CD4-positive, alpha-beta T cell treated with Interleukin-17A for 1 hour (primary cell): ENCODE measurements around the gene TAS2R5.
"Not testable (repeated sequence)": the region's sequence is repeated elsewhere in the genome, so short reads cannot be mapped to it uniquely, and the experiment has no call there.

Experiments
- DNase-seq: peaks from one replicate; pipeline ENCODE4 v3.0.0-alpha.2; 2020

Gene TAS2R5

GRCh38 chr7:141789917-141790316, at the start of gene TAS2R5:
Gene TAS2R5 (plus strand): TSS chr7:141790217. CDS start chr7:141790362, 145 bp downstream.
- no peak for DNase-seq

DNA sequence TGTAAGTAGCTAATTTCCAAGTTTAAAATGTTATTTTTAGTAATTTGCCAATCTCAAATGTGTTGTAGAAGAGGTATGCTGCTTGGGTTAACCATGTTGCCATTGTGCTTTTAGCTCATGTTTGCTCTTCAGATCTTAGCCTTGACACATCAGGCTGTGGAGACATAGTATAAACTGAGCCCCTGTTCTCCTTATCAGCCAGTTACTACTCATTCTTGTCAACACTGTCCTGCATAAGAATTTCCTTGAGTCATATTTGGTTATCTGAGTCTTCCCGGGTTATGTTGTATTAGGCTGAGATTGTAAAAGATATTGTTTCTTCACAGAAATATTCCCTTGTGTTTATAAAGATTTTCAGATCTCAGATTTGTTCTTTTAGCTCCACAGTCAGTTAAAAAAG, 47.8 kb upstream of the TAS2R5 start:
- no peak for DNase-seq

- no peak for DNase-seq
These were observed 45.9 kb upstream of the TAS2R5 start for GRCh38 chr7:141744131-141744530.

GRCh38 chr7:141748396-141748795, 41.6 kb upstream of the TAS2R5 start:
- DNase-seq, result no peak

DNA sequence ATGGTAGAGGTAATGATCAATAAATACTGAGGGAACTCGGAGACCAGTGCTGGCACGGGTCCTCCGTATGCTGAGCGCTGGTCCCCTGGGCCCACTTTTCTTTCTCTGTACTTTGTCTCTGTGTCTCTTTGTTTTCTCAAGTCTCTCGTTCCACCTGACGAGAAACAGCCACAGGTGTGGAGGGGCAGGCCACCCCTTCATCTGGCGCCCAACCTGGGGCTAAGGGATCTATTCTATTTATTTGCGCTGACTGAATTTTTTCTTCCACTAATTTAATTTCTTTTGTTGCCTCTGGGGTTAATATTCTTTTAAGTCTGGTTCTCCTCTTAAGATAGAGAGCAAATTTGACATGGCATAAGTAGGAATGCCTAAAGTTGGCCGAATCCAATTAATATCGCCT, 38.1 kb upstream of the TAS2R5 start:
- DNase-seq, result not testable (repeated sequence)

GRCh38 chr7:141752634-141753033, 37.4 kb upstream of the TAS2R5 start:
- DNase-seq, result no peak

DNA sequence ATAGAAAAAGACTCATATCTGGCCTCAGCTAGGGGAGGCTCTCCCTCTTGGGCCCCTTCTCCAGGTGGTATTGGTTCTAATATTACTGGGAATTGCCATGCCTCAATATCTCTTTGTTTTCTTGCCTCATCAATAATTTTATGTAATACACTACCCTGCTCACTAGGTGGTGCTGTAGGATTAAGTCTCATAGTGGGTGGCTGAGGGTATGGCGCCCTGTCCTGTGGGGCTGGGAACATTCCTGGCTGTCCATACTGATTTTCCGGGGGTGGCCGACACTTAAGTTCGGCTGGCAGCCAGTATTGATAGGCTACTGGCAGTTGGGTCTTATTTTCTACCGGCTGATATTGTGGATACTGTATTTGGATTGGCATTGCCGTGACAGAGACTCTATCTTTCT, 35.1 kb upstream of the TAS2R5 start:
- DNase-seq, result peak; percentile 34

- no peak for DNase-seq
These were observed 26.2 kb upstream of the TAS2R5 start, which contains the start of gene TAS2R3 for GRCh38 chr7:141763797-141764196. Gene TAS2R3 (plus strand): TSS chr7:141764097. CDS start chr7:141764159, 62 bp downstream.

DNA sequence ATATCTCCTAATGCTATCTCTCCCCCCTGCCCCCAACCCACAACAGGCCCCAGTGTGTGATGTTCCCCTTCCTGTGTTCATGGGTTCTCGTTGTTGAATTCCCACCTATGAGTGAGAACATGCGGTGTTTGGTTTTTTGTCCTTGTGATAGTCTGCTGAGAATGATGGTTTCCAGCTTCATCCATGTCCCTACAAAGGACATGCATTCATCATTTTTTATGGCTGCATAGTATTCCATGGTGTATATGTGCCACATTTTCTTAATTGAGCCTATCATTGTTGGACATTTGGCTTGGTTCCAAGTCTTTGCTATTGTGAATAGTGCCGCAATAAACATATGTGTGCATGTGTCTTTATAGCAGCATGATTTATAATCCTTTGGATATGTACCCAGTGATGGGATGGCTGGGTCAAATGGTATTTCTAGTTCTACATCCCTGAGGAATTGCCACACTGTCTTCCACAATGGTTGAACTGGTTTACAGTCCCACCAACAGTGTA, 19.9 kb upstream of the TAS2R5 start:
- not testable (repeated sequence) for DNase-seq

- DNase-seq, result no peak
These were observed 13.6 kb upstream of the TAS2R5 start, which contains the start of gene TAS2R4 for GRCh38 chr7:141776374-141776773. Gene TAS2R4 (plus strand): TSS chr7:141776674. CDS start chr7:141778489, 1,815 bp downstream.

GRCh38 chr7:141785706-141786552, 4.1 kb upstream of the TAS2R5 start:
- peak; percentile 51 for DNase-seq

DNA sequence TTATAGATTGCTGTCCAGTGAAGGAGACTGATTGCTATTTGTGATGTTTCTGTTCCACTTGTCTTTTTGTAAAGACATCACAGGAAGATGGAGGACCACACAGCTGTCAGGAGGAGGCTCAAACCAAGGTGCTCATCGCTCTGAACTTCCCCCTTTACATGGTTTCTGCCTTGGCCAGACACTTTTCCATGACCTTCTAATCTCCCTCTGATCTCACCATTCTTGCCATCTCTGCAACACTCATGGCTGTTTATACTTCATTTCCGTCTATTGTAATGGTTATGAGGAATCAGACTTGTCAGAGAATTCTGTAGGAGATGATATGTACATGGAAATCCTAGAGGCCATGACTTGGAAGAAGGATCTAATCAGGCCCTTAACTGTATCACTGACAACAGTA, 1.7 kb upstream of the TAS2R5 start:
- DNase-seq, result no peak

DNA sequence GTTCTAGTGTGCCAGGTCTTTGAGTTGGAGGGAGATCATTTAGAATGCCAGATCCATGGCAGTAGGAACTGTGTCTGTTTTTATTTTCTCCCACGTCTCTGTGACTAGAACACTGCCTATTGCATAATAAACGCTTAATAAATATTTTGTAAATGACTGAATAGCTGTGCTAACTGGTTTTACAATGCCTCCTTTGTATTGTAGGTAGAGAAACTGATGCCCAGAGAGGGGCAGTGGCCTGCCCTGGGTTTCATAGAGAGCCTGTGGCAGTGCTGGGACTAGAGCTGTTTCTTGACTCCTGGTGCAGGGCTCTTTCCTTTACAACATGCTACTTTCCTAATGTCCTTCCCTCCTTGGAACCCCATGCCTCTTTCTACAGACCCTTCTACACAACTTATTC, 2.5 kb downstream of the TAS2R5 start:
- DNase-seq, result no peak

GRCh38 chr7:141820067-141820466, 30.1 kb downstream of the TAS2R5 start:
- DNase-seq, result no peak

GRCh38 chr7:141822432-141822831, 32.4 kb downstream of the TAS2R5 start:
- DNase-seq, result not testable (repeated sequence)

GRCh38 chr7:141837683-141838082, 47.7 kb downstream of the TAS2R5 start:
- DNase-seq, result no peak

DNA sequence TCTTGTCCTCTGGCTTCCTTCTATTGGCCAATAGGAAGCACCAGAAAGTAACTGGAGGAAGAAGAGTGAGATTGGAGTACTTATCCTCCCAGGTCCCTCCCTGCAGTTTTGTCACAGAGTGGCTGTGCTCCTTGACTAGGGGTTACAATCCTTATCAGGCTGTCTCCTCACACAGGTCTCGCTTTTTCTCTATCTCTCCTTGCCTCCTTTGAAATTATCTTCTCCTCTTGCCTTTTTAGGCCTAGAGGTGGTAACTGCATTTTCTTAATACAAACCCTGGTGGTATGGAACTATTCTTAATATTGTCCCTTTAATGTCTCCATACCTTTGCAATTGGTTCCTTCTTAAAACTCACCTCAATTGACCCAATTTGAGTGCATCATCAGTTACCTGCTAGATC, 48.6 kb downstream of the TAS2R5 start:
- DNase-seq, result no peak

DNA sequence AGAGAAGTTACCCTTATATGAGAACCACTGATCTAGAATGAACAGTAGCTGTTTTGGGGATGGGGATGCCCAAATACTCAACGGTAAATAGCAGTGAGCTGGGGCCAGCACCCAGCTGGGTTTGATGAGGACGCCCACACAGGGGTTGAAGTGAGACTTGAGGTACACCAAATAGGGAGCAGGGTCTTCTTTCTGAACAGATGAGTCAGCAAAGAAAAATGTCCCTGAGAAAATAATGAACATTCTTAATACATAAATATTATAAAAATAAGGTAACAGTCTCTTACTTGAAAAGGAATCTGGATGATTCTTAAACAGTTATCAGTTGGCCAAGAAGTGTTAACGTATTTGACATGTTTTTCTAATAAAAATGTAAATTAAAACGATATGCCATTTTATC, 49.2 kb downstream of the TAS2R5 start:
- DNase-seq, result no peak

- DNase-seq, result no peak
These were observed 50.7 kb downstream of the TAS2R5 start for GRCh38 chr7:141840708-141841107.
